Stimulated activated CD8-positive, alpha-beta memory T cell treated with anti-CD3 and anti-CD28 coated beads, Interleukin-7, amount 100 ng/mL, for 4 hours (primary cell): ENCODE data around the gene TPCN2.
A peak's percentile ranks its signal among the peaks of the same experiment; 100 is the strongest.

ENCODE experiments used
- DNase-seq, 2 donors: peaks; one replicate each; pipeline ENCODE4 v3.0.0-alpha.2; 2020; ENCODE audit warnings: low read depth in 2 of 2

Gene TPCN2

GRCh38 chr11:69111624-69112542 lies 63.2 kb downstream of the TPCN2 start:
- DNase-seq: no peak

GRCh38 chr11:69113226-69113625 lies 64.5 kb downstream of the TPCN2 start:
- no peak for DNase-seq

GRCh38 chr11:69113646-69114340 lies 65.1 kb downstream of the TPCN2 start:
- DNase-seq: no peak

- no peak for DNase-seq
These were observed 65.6 kb downstream of the TPCN2 start for GRCh38 chr11:69114362-69114761.

GRCh38 chr11:69114811-69115523 lies 66.2 kb downstream of the TPCN2 start:
- no peak for DNase-seq

GRCh38 chr11:69115586-69116560 lies 67.1 kb downstream of the TPCN2 start:
- DNase-seq: no peak

- DNase-seq: no peak
These were observed 67.9 kb downstream of the TPCN2 start for GRCh38 chr11:69116671-69117070.

- DNase-seq: no peak
These were observed 70.5 kb downstream of the TPCN2 start for GRCh38 chr11:69119190-69119589.

- DNase-seq: no peak
These were observed 71.6 kb downstream of the TPCN2 start for GRCh38 chr11:69120096-69120875.

- DNase-seq: no peak
These were observed 72.3 kb downstream of the TPCN2 start for GRCh38 chr11:69121021-69121420.

- DNase-seq: no peak
These were observed 73.0 kb downstream of the TPCN2 start for GRCh38 chr11:69121621-69122325.

GRCh38 chr11:69122326-69122629 lies 73.5 kb downstream of the TPCN2 start:
- DNase-seq: no peak

- DNase-seq: peak; percentile 81 to 88
These were observed 74.1 kb downstream of the TPCN2 start for GRCh38 chr11:69122630-69123431.

GRCh38 chr11:69123593-69124545 lies 75.1 kb downstream of the TPCN2 start:
- DNase-seq: no peak

- no peak for DNase-seq
These were observed 77.1 kb downstream of the TPCN2 start for GRCh38 chr11:69125861-69126260.

GRCh38 chr11:69126286-69126685 lies 77.6 kb downstream of the TPCN2 start:
- no peak for DNase-seq

GRCh38 chr11:69127081-69127850 lies 78.5 kb downstream of the TPCN2 start:
- no peak for DNase-seq
